ENCODE data around the gene FXYD6.

DNA sequence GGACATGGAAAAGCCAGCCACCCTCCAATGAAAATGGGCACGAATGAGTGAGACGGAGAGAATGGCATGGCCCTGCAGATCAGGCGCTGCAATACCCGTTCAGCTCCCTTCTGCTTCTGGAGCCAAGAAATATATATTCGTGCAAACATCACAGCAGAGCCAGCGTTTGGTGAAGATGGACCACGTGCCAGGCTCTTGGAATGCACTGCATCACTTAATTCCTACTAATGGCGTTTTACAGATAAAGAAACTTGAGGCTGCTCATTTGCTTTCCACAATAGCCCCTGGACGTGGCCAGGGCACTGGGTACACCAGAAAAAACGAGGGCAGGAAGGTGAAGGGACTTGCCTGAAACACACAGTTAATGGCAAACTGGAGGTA is 50.3 kb downstream of the FXYD6 start:
- TF ChIP-seq ZNF274 (IDR thresholded peaks at IDR 0.05; ENCODE audit: low read depth, low read length) = no peak
- TF ChIP-seq YY1 (IDR thresholded peaks at IDR 0.05; ENCODE audit: insufficient read depth, insufficient read length) = no peak
